SK-N-SH (cell line): ENCODE measurements around the gene RASL10B. TPM values are rescaled to one million over a fixed set of nuclear protein-coding genes. Genes with fewer than 3 reads are reported as not detected.

ENCODE experiments used
- CTCF ChIA-PET: fragments of 300-600, 350-600 bp; formaldehyde crosslinking; extraction: SDS; loops from one replicate; lab custom pipeline; 2021; lab: Yijun Ruan, JAX
- POLR2A ChIA-PET: fragments of 350-600 bp; sonication (Branson Sonifier 250); formaldehyde crosslinking; extraction: SDS; loops from one replicate; lab custom pipeline; 2020; ENCODE audit warnings: antibody characterized with exemption, inconsistent platforms; lab: Yijun Ruan, JAX
- DNase-seq: peaks from one replicate; pipeline ENCODE4 v3.0.0; 2012
- H2AFZ ChIP-seq: fragments of 200-600 bp; sonication (generic); 2 replicates; pipeline ENCODE4 v1.8.1; 2016; ENCODE audit warnings: antibody characterized with exemption, mild to moderate bottlenecking, low read depth
- H3F3A ChIP-seq: fragments of 200-600 bp; sonication (generic); replicated peaks from 2 replicates; pipeline ENCODE3; 2016; ENCODE audit warnings: antibody characterized with exemption, mild to moderate bottlenecking; ENCODE audit not compliant: insufficient read depth
- H3K27ac ChIP-seq, 2 experiments: fragments of 200-500 bp in 1 of 2; fragments of 200-600 bp in 1 of 2; sonication (Bioruptor generic) in 1 of 2; sonication (generic), shearing (Covaris generic) in 1 of 2; 2 replicates each; pipeline versions ENCODE4 v1.5.1 to v1.6.1; 2014 to 2016; ENCODE audit warnings: low read depth in 2 of 2, inconsistent platforms in 1 of 2, low read length in 1 of 2, mild to moderate bottlenecking in 1 of 2, mixed read lengths in 1 of 2
- H3K27me3 ChIP-seq: fragments of 200-600 bp; sonication (generic), shearing (Covaris generic); 2 replicates; pipeline ENCODE4 v1.6.1; 2016; ENCODE audit warnings: mixed run types; ENCODE audit not compliant: insufficient read depth
- H3K36me3 ChIP-seq, 2 experiments: fragments of 200-500 bp in 1 of 2; fragments of 200-600 bp in 1 of 2; sonication (Bioruptor generic) in 1 of 2; sonication (generic) in 1 of 2; replicated peaks in 1 of 2; 2 replicates each; pipeline versions ENCODE3 to v1.5.1; 2014 to 2016; ENCODE audit warnings: low read length in 1 of 2, mild to moderate bottlenecking in 1 of 2; ENCODE audit not compliant: insufficient read depth in 2 of 2, control insufficient read depth in 1 of 2
- H3K4me1 ChIP-seq, 2 experiments: fragments of 200-500 bp in 1 of 2; fragments of 200-600 bp in 1 of 2; sonication (Bioruptor generic) in 1 of 2; sonication (generic), shearing (Covaris generic) in 1 of 2; 2 replicates each; pipeline versions ENCODE4 v1.5.1 to v1.6.1; 2014 to 2016; ENCODE audit warnings: low read depth in 1 of 2, low read length in 1 of 2, mixed run types in 1 of 2; ENCODE audit not compliant: insufficient read depth in 2 of 2, control insufficient read depth in 1 of 2
- H3K4me2 ChIP-seq: fragments of 200-600 bp; sonication (generic), shearing (Covaris generic); 2 replicates; pipeline ENCODE4 v1.6.1; 2017; ENCODE audit warnings: mixed run types
- H3K4me3 ChIP-seq, 2 experiments: fragments of 200-500 bp in 1 of 2; fragments of 200-600 bp in 1 of 2; sonication (Bioruptor generic) in 1 of 2; sonication (generic), shearing (Covaris generic) in 1 of 2; 2 replicates each; pipeline versions ENCODE4 v1.5.1 to v1.8.1; 2014 to 2016; ENCODE audit warnings: low read depth in 2 of 2, inconsistent platforms in 1 of 2, low read length in 1 of 2, mild to moderate bottlenecking in 1 of 2, mixed read lengths in 1 of 2, moderate library complexity in 1 of 2
- H3K79me2 ChIP-seq: fragments of 200-600 bp; sonication (generic); 2 replicates; pipeline ENCODE4 v1.8.1; 2017; ENCODE audit warnings: mild to moderate bottlenecking; ENCODE audit not compliant: insufficient read depth
- H3K9ac ChIP-seq: fragments of 200-600 bp; sonication (generic); 2 replicates; pipeline ENCODE4 v1.6.1; 2017; ENCODE audit warnings: mixed run types
- H3K9me2 ChIP-seq: fragments of 200-600 bp; sonication (generic); 2 replicates; pipeline ENCODE4 v1.6.1; 2017; ENCODE audit warnings: mixed run types
- H3K9me3 ChIP-seq: fragments of 200-600 bp; sonication (generic); 2 replicates; pipeline ENCODE4 v1.6.1; 2017; ENCODE audit warnings: mixed run types, mild to moderate bottlenecking, moderate library complexity
- H4K20me1 ChIP-seq: fragments of 200-600 bp; sonication (generic); 2 replicates; pipeline ENCODE4 v1.6.1; 2017; ENCODE audit warnings: mild to moderate bottlenecking, mixed run types; ENCODE audit not compliant: insufficient read depth
- CHD2 ChIP-seq: fragments of 150-350 bp; IDR thresholded peaks from 2 replicates; pipeline ENCODE4 v1.6.1; 2018; ENCODE audit warnings: low read length; ENCODE audit not compliant: partially characterized antibody
- EZH2phosphoT487 ChIP-seq: fragments of 200-600 bp; sonication (generic); IDR thresholded peaks from 2 replicates; pipeline ENCODE4 v1.6.1; 2017; ENCODE audit warnings: low read depth, mixed run types, mild to moderate bottlenecking, antibody characterized with exemption, moderate library complexity, borderline replicate concordance
- FOSL2 ChIP-seq: IDR thresholded peaks from 2 replicates; pipeline ENCODE4 v1.4.0; 2012; ENCODE audit warnings: low read depth, mild to moderate bottlenecking, moderate library complexity, borderline replicate concordance
- FOXM1 ChIP-seq: IDR thresholded peaks from 2 replicates; pipeline ENCODE4 v1.4.0; 2012; ENCODE audit warnings: low read depth, mild to moderate bottlenecking
- GATA2 ChIP-seq: sonication (generic); formaldehyde crosslinking; IDR thresholded peaks from 2 replicates; pipeline ENCODE4 v1.5.0; 2020; ENCODE audit warnings: mild to moderate bottlenecking, missing genetic modification reagents
- JUND ChIP-seq: IDR thresholded peaks from 2 replicates; pipeline ENCODE4 v1.4.0; 2012
- MEF2A ChIP-seq: IDR thresholded peaks from 2 replicates; pipeline ENCODE4 v1.4.0; 2012; ENCODE audit warnings: low read depth, borderline replicate concordance
- MXI1 ChIP-seq: IDR thresholded peaks from 2 replicates; pipeline ENCODE4 v1.6.1; 2012; ENCODE audit warnings: mild to moderate bottlenecking, low read depth, low read length, improper control_type of control experiment
- RFX5 ChIP-seq: IDR thresholded peaks from 2 replicates; pipeline ENCODE4 v1.6.1; 2012; ENCODE audit warnings: mild to moderate bottlenecking, improper control_type of control experiment, low read length
- RXRA ChIP-seq: IDR thresholded peaks from 2 replicates; pipeline ENCODE4 v1.4.0; 2012; ENCODE audit warnings: low read depth, mild to moderate bottlenecking, borderline replicate concordance
- SIN3A ChIP-seq: IDR thresholded peaks from 2 replicates; pipeline ENCODE4 v1.6.1; 2012; ENCODE audit warnings: low read depth, mild to moderate bottlenecking, low read length, moderate library complexity, borderline replicate concordance
- TCF12 ChIP-seq: IDR thresholded peaks from 2 replicates; pipeline ENCODE4 v1.4.0; 2012
- TEAD4 ChIP-seq: IDR thresholded peaks from 2 replicates; pipeline ENCODE4 v1.4.0; 2012; ENCODE audit warnings: mild to moderate bottlenecking, borderline replicate concordance; ENCODE audit not compliant: insufficient read depth
- YY1 ChIP-seq: IDR thresholded peaks from 2 replicates; pipeline ENCODE4 v1.4.0; 2012; ENCODE audit warnings: low read depth, mild to moderate bottlenecking
- WGBS: methylation state at CpG from one replicate; pipeline ENCODE4 v1.1.6; 2017; ENCODE audit warnings: low lambda C conversion rate; 5-methylcytosine and 5-hydroxymethylcytosine counted together
- polyA plus RNA-seq, 3 experiments: library from polyadenylated mRNA; depleted of rRNA; stranded (reverse); fragments of >200 nt; gene quantifications; 2 replicates each; pipeline ENCODE4 v1.2.3, GENCODE V29; 2012

RASL10B gene
- polyA plus RNA-seq, 1 of the 3 experiments (the other 2 are of a cell fraction): 4.2 TPM

- H3F3A ChIP-seq: no peaks in the 10 kb centered on the region
- H3K4me1 ChIP-seq: no peaks in the 10 kb centered on the region; a peak in 1 of 4 replicates
- no peak overlapping the region for H3K9ac ChIP-seq
- POLR2A ChIA-PET: no interaction called here
- H2AFZ ChIP-seq: no peak overlapping the region
- H3K4me3 ChIP-seq: no peak overlapping the region
- no peaks in the 10 kb centered on the region; the same call in 1 of the 2 replicates for H3K27me3 ChIP-seq
- H3K79me2 ChIP-seq: no peaks in the 10 kb centered on the region
- CTCF ChIA-PET: interaction anchor here (9.3 kb wide), 1 partner anchor 130 kb away, joined by 275 read pairs; no protein-coding TSS in a partner anchor
- no peak overlapping the region for H3K4me2 ChIP-seq
- no peaks in the 10 kb centered on the region for H3K9me2 ChIP-seq
- H4K20me1 ChIP-seq: no peaks in the 10 kb centered on the region
- 66% methylated on average over 7 of the region's 7 CpGs for WGBS
- H3K27ac ChIP-seq: no peak overlapping the region
- H3K36me3 ChIP-seq: no peaks in the 10 kb centered on the region
- TF ChIP-seq FOXM1: no peak
- no peaks in the 10 kb centered on the region for H3K9me3 ChIP-seq
- no peak for DNase-seq
Observed at GRCh38 chr17:35742496-35742895, 11.1 kb downstream of the RASL10B start.

GRCh38 chr17:35742896-35743477 lies 11.5 kb downstream of the RASL10B start:
- 63% methylated on average over 6 of the region's 7 CpGs for WGBS
- Histone ChIP-seq H3K9ac (no peak overlapping the region), H3K27ac (no peak overlapping the region), H3K36me3 (no peaks in the 10 kb centered on the region), H3K79me2 (no peaks in the 10 kb centered on the region), H3K4me2 (no peak overlapping the region), H3K9me2 (no peaks in the 10 kb centered on the region), H3K4me1 (peaks cover 0 to 5% of the 10 kb centered on the region in 2 experiments; a peak in 1 of 4 replicates), H3F3A (no peaks in the 10 kb centered on the region), H3K27me3 (no peaks in the 10 kb centered on the region; the same call in 1 of the 2 replicates), H3K9me3 (no peaks in the 10 kb centered on the region), H4K20me1 (no peaks in the 10 kb centered on the region), H2AFZ (no peak overlapping the region), H3K4me3 (no peak overlapping the region)
- CTCF ChIA-PET: interaction anchor here (1.5 to 9.3 kb wide), 4 partner anchors 21 to 430 kb away, joined by 4 to 275 read pairs (median 12); no protein-coding TSS in a partner anchor
- POLR2A ChIA-PET: no interaction called here
- TF ChIP-seq FOSL2 (no peak), MXI1 (no peak), EZH2phosphoT487 (no peak), CHD2 (no peak), GATA2 (CRISPR knock-in tag) (no peak), TEAD4 (no peak), MEF2A (no peak), TCF12 (no peak), RFX5 (no peak), RXRA (no peak), SIN3A (no peak), JUND (no peak), YY1 (no peak)
- peak; percentile 32 for DNase-seq
